ENCODE data around the gene HOXB9.

- TF ChIP-seq POLR2A (IDR thresholded peaks at IDR 0.05) (no peak), POLR2AphosphoS5 (IDR thresholded peaks at IDR 0.05) (no peak)
Measured at GRCh38 chr17:48640858-48641180, 14.7 kb upstream of the HOXB9 start.
